Caco-2 (cell line): ENCODE results near the gene MIA2. TPM values are rescaled to one million over a fixed set of nuclear protein-coding genes. Genes with fewer than 3 reads are reported as not detected.
"Not testable (repeated sequence)": the region's sequence is repeated elsewhere in the genome, so short reads cannot be mapped to it uniquely, and the experiment has no call there.

Experiments
- BruUV-seq: library from RNA; stranded (reverse); fragments of 400-500 nt; replicated peaks from 2 replicates; lab custom pipeline; 2021; lab: Mats Ljungman, UMichigan
- CTCF ChIA-PET: fragments of 300-600 bp; sonication (Branson Sonifier 250); formaldehyde crosslinking; loops from one replicate; lab custom pipeline; 2022; ENCODE audit warnings: antibody characterized with exemption; lab: Charles Lee
- POLR2A ChIA-PET: fragments of 300-600 bp; sonication (Branson Sonifier 250); formaldehyde crosslinking; loops from one replicate; lab custom pipeline; 2022; ENCODE audit warnings: antibody characterized with exemption; lab: Charles Lee
- DNase-seq, 2 experiments: peaks; one replicate each; pipeline versions ENCODE4 v3.0.0 to v3.0.0-alpha.2; 2020 to 2022
- H3K27me3 ChIP-seq: replicated peaks from 2 replicates; pipeline ENCODE4 v1.6.0; 2011; ENCODE audit warnings: low read length; ENCODE audit not compliant: control insufficient read depth, insufficient read depth
- H3K36me3 ChIP-seq: 2 replicates; pipeline ENCODE4 v1.5.1; 2011; ENCODE audit warnings: low read length; ENCODE audit not compliant: control insufficient read depth, insufficient read depth
- H3K4me1 ChIP-seq: fragments of 250-450 bp; sonication (Bioruptor Pico); 2 replicates; pipeline ENCODE4 v1.5.1; 2020; ENCODE audit warnings: mild to moderate bottlenecking
- H3K4me3 ChIP-seq: 2 replicates; pipeline ENCODE4 v1.5.1; 2011; ENCODE audit warnings: low read depth, mild to moderate bottlenecking, control low read depth, low read length
- H3K9me3 ChIP-seq: fragments of 250-450 bp; sonication (Bioruptor Pico); 2 replicates; pipeline ENCODE4 v1.5.1; 2020; ENCODE audit warnings: mild to moderate bottlenecking, moderate library complexity
- H3K27ac Mint-ChIP-seq: one replicate; pipeline ENCODE4 v1.8.0; 2022; ENCODE audit warnings: mixed read lengths; ENCODE audit not compliant: unreplicated experiment
- H3K27me3 Mint-ChIP-seq: one replicate; pipeline ENCODE4 v1.8.0; 2022; ENCODE audit warnings: mixed read lengths; ENCODE audit not compliant: insufficient read depth, unreplicated experiment
- H3K36me3 Mint-ChIP-seq: one replicate; pipeline ENCODE4 v1.8.0; 2022; ENCODE audit warnings: mild to moderate bottlenecking, mixed read lengths; ENCODE audit not compliant: insufficient read depth, unreplicated experiment
- H3K4me1 Mint-ChIP-seq: one replicate; pipeline ENCODE4 v1.8.0; 2022; ENCODE audit warnings: low read depth, mixed read lengths; ENCODE audit not compliant: unreplicated experiment
- H3K4me3 Mint-ChIP-seq: one replicate; pipeline ENCODE4 v1.8.0; 2022; ENCODE audit warnings: mild to moderate bottlenecking, moderate library complexity, mixed read lengths; ENCODE audit not compliant: unreplicated experiment
- H3K9me3 Mint-ChIP-seq: one replicate; pipeline ENCODE4 v1.8.0; 2022; ENCODE audit warnings: mixed read lengths; ENCODE audit not compliant: unreplicated experiment
- CTCF ChIP-seq, 2 experiments: fragments of 200-600 bp in 1 of 2; IDR thresholded peaks; 1 replicate in 1 of 2; 2 replicates in 1 of 2; pipeline versions ENCODE4 v1.5.1 to v1.8.0; 2011 to 2022; ENCODE audit warnings: antibody characterized with exemption in 1 of 2, control low read depth in 1 of 2, inconsistent platforms in 1 of 2, low read depth in 1 of 2, low read length in 1 of 2, mild to moderate bottlenecking in 1 of 2, moderate library complexity in 1 of 2; ENCODE audit not compliant: insufficient read depth in 1 of 2, severe bottlenecking in 1 of 2, unreplicated experiment in 1 of 2
- intact Hi-C: fragments of 100-400 bp; cut with micrococcal nuclease; formaldehyde crosslinking; loops from one replicate; pipeline ENCODE4 v1.10.0; 2022; ENCODE audit not compliant: unreplicated experiment
- total RNA-seq: library from RNA; stranded (reverse); gene quantifications from 2 replicates; pipeline ENCODE4 v1.2.3, GENCODE V29; 2022

The MIA2 gene
- total RNA-seq, 1 experiment from 2014 or later, result 71.5 TPM

DNA sequence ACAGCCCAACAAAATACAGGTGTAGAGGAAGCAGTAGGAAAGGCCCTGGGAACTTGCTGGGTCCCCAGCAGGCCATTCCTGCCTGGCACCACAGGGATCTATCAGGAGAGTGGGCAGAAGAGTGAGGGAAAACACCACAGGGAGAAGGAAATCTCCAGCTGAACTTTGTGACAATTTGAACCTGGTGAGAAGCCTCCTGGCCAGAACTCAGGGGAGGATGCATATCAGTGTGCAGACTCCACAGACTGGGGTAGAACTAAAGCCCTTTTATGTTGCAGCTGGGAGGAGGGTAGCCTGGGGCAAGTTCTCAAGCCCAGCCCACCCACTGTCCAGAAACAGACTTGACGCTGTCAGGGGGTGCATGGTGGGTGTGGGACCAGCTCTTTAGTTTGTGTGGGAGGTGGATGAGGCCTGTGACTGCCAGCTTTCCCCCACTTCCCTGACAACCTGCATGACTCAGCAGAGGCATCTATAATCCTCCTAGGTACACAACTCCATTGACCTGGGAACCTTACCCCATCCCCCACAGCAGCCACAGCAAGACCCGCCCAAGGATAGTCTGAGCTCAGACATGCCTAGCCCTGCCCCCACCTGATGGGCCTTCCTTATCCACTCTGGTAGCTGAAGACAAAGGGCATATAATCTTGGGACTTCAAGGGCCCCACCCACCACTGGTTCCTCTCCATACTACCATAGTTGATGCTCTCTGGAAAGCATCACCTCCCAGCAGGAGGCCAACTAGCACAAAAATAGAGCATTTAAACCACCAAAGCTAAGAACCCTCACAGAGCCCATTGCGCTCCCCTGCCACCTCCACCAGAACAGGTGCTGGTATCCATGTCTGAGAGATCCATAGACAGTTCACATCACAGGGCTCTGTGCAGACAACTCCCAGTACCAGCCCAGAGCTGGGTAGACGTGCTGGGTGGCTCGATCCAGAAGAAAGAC, 29.8 kb upstream of the MIA2 start:
- Mint-ChIP-seq H3K4me3 (peak overlapping the region; percentile 20), H3K27ac (peak overlapping the region; percentile 57), H3K36me3 (no peaks in the 10 kb centered on the region), H3K9me3 (no peaks in the 10 kb centered on the region), H3K4me1 (peaks cover 18% of the 10 kb centered on the region), H3K27me3 (no peaks in the 10 kb centered on the region)
- Histone ChIP-seq H3K36me3 (no peaks in the 10 kb centered on the region), H3K4me1 (peaks cover 28% of the 10 kb centered on the region), H3K9me3 (no peaks in the 10 kb centered on the region), H3K27me3 (no peaks in the 10 kb centered on the region), H3K4me3 (no peak overlapping the region)
- ChIA-PET CTCF (interaction anchor here (0.6 kb wide), 1 partner anchor 12 kb away, joined by 3 read pairs; no protein-coding TSS in a partner anchor), POLR2A (interaction anchor here (0.6 to 1.4 kb wide), 7 partner anchors 14 to 113 kb away, joined by 3 to 7 read pairs (median 4); partner anchors contain the start of genes PNN, SEC23A and TRAPPC6B)
- DNase-seq, result peak; percentile 85 to 95
- no peak for TF ChIP-seq CTCF (IDR thresholded peaks at IDR 0.05; ENCODE audit: insufficient read depth in 1 of 2, low read depth in 1 of 2, low read length in 1 of 2, severe bottlenecking in 1 of 2, unreplicated experiment in 1 of 2)
- intact Hi-C loops, result loop anchor here (1.0 kb wide), 2 partner anchors 19 to 24 kb away; no protein-coding TSS in a partner anchor
- BruUV-seq, result no TSS peak

DNA sequence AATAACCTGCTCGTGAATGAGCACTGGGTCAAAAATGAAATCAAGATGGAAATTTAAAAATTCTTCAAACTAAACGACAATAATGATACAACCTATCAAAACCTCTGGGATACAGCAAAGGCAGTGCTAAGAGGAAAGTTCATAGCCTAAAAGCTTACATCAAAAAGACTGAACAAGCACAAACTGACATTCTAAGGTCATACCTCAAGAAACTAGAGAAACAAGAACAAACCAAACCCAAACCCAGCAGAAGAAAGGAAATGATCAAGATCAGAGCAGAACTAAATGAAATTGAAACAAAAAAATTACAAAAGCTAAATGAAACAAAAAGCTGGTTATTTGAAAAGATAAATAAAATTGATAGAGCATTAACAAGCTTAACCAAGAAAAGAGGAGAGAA, 26.3 kb upstream of the MIA2 start:
- intact Hi-C loops, H3K36me3 Mint-ChIP-seq, H3K27ac Mint-ChIP-seq, CTCF ChIA-PET, POLR2A ChIA-PET, H3K36me3 ChIP-seq, H3K9me3 ChIP-seq, H3K27me3 Mint-ChIP-seq, H3K4me3 ChIP-seq, H3K27me3 ChIP-seq, H3K4me3 Mint-ChIP-seq, BruUV-seq, DNase-seq, H3K9me3 Mint-ChIP-seq: not testable (repeated sequence)
- peaks cover 18% of the 10 kb centered on the region for H3K4me1 Mint-ChIP-seq
- peaks cover 25% of the 10 kb centered on the region for H3K4me1 ChIP-seq

DNA sequence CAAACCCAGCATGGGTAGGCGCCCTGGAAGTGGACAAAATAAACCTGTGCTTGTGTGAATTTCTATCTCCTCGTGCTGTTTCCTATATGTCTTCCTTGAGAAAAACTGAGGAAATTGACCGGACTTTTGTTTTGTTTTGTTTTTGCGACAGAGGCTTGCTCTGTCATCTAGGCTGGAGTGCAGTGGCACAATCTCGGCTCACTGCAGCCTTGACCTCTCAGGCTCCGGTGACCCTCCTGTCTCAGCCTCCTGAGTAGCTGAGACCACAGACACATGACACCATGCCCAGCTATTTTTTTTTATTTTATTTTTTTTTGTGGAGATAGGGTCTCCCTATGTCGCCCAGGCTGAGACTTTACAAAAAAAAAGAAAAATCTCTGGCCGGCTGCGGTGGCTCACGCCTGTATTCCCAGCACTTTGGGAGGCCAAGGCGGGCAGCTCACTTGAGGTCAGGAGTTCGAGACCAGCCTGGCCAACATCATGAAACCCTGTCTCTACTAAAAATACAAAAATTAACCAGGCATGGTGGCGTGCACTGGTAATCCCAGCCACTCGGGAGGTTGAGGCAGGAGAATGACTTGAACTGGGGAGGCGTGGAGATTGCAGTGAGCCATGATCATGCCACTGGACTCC, 22.5 kb upstream of the MIA2 start:
- Histone ChIP-seq H3K27me3 (no peaks in the 10 kb centered on the region), H3K36me3 (no peaks in the 10 kb centered on the region), H3K4me3 (no peak overlapping the region), H3K4me1 (no peaks in the 10 kb centered on the region), H3K9me3 (no peaks in the 10 kb centered on the region)
- Mint-ChIP-seq H3K9me3 (no peaks in the 10 kb centered on the region), H3K27ac (no peak overlapping the region), H3K36me3 (no peaks in the 10 kb centered on the region), H3K4me1 (no peaks in the 10 kb centered on the region), H3K27me3 (no peaks in the 10 kb centered on the region), H3K4me3 (no peak overlapping the region)
- no peak for TF ChIP-seq CTCF (IDR thresholded peaks at IDR 0.05; ENCODE audit: insufficient read depth in 1 of 2, low read depth in 1 of 2, low read length in 1 of 2, severe bottlenecking in 1 of 2, unreplicated experiment in 1 of 2)
- ChIA-PET POLR2A (no interaction called here), CTCF (no interaction called here)
- no peak for DNase-seq
- intact Hi-C loops, result no loop called here
- BruUV-seq, result no TSS peak
